SU-DHL-6 (cell line): Measurements from ENCODE around the gene ARHGAP27.

ENCODE experiments used
- H2AFZ ChIP-seq: fragments of 200-600 bp; sonication (generic); 2 replicates; pipeline ENCODE4 v1.6.1; 2014; ENCODE audit warnings: low read depth, mild to moderate bottlenecking, moderate library complexity, mixed read lengths, antibody characterized with exemption, low read length; ENCODE audit not compliant: severe bottlenecking
- H3F3A ChIP-seq: fragments of 200-600 bp; shearing (Covaris generic); 2 replicates; pipeline ENCODE4 v1.6.0; 2016; ENCODE audit warnings: antibody characterized with exemption, mild to moderate bottlenecking; ENCODE audit not compliant: insufficient read depth
- H3K27ac ChIP-seq: fragments of 200-600 bp; sonication (generic); 2 replicates; pipeline ENCODE4 v1.5.1; 2016; ENCODE audit warnings: low read depth, mild to moderate bottlenecking, low read length, moderate library complexity, mixed read lengths
- H3K27me3 ChIP-seq: fragments of 200-600 bp; sonication (generic), shearing (Covaris generic); 2 replicates; pipeline ENCODE4 v1.6.0; 2014; ENCODE audit warnings: mild to moderate bottlenecking, low read length
- H3K36me3 ChIP-seq: fragments of 200-600 bp; sonication (generic); 2 replicates; pipeline ENCODE4 v1.6.1; 2014; ENCODE audit warnings: mild to moderate bottlenecking, low read length, mixed read lengths
- H3K4me2 ChIP-seq: fragments of 300-600, 200-600 bp; shearing (Covaris generic), sonication (generic); 2 replicates; pipeline ENCODE4 v1.6.0; 2014; ENCODE audit warnings: low read length, low read depth, mild to moderate bottlenecking; ENCODE audit not compliant: poor library complexity, severe bottlenecking
- H3K4me3 ChIP-seq: fragments of 200-600 bp; sonication (generic); 2 replicates; pipeline ENCODE4 v1.5.1; 2014; ENCODE audit warnings: antibody characterized with exemption, low read length, mild to moderate bottlenecking, mixed read lengths; ENCODE audit not compliant: insufficient read depth, poor library complexity, severe bottlenecking
- H3K79me2 ChIP-seq: fragments of 200-600 bp; sonication (generic); 2 replicates; pipeline ENCODE4 v1.6.1; 2014; ENCODE audit warnings: mild to moderate bottlenecking, low read length, moderate library complexity; ENCODE audit not compliant: insufficient read depth
- H3K9ac ChIP-seq: fragments of 200-600 bp; sonication (generic); 2 replicates; pipeline ENCODE4 v1.7.0; 2014; ENCODE audit warnings: mild to moderate bottlenecking, low read length
- H3K9me2 ChIP-seq: fragments of 200-600 bp; sonication (generic); replicated peaks from 2 replicates; pipeline ENCODE4 v1.6.1; 2014; ENCODE audit warnings: low read length; ENCODE audit not compliant: insufficient read depth
- H3K9me3 ChIP-seq: fragments of 200-600 bp; sonication (generic); 2 replicates; pipeline ENCODE4 v1.6.1; 2014; ENCODE audit warnings: low read length, mixed read lengths; ENCODE audit not compliant: insufficient read depth
- H4K20me1 ChIP-seq: fragments of 200-600 bp; sonication (generic); 2 replicates; pipeline ENCODE4 v1.6.1; 2014; ENCODE audit warnings: low read depth, mild to moderate bottlenecking, antibody characterized with exemption, low read length, moderate library complexity, mixed read lengths
- EZH2phosphoT487 ChIP-seq: fragments of 200-600 bp; sonication (generic), shearing (Covaris generic); conservative IDR thresholded peaks from 2 replicates; pipeline ENCODE4 v1.6.1; 2018; ENCODE audit warnings: mild to moderate bottlenecking, antibody characterized with exemption, low read length, moderate library complexity, mixed read lengths
- TF ChIP-seq, protein P1 (sequence below): fragments of 200-600 bp; sonication (generic); IDR thresholded peaks from one replicate; pipeline ENCODE4 v1.5.1; 2017; ENCODE audit warnings: antibody characterized with exemption, mild to moderate bottlenecking, low read length, moderate library complexity; ENCODE audit not compliant: insufficient read depth, poor library complexity, severe bottlenecking

Gene ARHGAP27

DNA sequence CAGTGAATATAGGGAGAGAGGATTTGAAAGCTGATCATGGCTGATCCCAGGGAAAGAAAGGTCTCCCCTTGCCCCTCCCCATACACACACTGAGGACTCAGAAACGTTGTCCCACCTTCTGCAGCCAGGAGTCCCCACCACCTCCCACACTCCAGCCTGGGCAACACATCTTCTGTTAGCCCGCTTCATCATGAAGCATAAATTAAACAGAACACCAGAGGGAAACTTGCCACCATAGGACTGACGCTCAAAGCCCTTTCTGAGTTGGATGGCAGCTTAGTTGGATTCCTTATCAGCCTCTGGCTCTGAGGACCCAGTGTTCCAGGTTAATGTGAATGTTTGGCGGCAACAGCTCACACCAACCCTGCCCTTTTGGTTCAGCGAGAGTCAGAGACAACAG lies 33.9 kb downstream of the ARHGAP27 start:
- TF ChIP-seq, protein P1, sequence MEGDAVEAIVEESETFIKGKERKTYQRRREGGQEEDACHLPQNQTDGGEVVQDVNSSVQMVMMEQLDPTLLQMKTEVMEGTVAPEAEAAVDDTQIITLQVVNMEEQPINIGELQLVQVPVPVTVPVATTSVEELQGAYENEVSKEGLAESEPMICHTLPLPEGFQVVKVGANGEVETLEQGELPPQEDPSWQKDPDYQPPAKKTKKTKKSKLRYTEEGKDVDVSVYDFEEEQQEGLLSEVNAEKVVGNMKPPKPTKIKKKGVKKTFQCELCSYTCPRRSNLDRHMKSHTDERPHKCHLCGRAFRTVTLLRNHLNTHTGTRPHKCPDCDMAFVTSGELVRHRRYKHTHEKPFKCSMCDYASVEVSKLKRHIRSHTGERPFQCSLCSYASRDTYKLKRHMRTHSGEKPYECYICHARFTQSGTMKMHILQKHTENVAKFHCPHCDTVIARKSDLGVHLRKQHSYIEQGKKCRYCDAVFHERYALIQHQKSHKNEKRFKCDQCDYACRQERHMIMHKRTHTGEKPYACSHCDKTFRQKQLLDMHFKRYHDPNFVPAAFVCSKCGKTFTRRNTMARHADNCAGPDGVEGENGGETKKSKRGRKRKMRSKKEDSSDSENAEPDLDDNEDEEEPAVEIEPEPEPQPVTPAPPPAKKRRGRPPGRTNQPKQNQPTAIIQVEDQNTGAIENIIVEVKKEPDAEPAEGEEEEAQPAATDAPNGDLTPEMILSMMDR = no peak
- TF ChIP-seq EZH2phosphoT487 = no peak
- no peak overlapping the region for H3K4me3 ChIP-seq
- no peak overlapping the region for H2AFZ ChIP-seq
- H3K9me2 ChIP-seq = no peaks in the 10 kb centered on the region
- H3K4me2 ChIP-seq = no peak overlapping the region
- no peaks in the 10 kb centered on the region for H3K79me2 ChIP-seq
- no peak overlapping the region for H3K9ac ChIP-seq
- no peaks in the 10 kb centered on the region for H3F3A ChIP-seq
- no peaks in the 10 kb centered on the region for H3K9me3 ChIP-seq
- no peaks in the 10 kb centered on the region for H3K36me3 ChIP-seq
- no peak overlapping the region for H3K27ac ChIP-seq
- no peaks in the 10 kb centered on the region for H3K27me3 ChIP-seq
- H4K20me1 ChIP-seq = no peaks in the 10 kb centered on the region

DNA sequence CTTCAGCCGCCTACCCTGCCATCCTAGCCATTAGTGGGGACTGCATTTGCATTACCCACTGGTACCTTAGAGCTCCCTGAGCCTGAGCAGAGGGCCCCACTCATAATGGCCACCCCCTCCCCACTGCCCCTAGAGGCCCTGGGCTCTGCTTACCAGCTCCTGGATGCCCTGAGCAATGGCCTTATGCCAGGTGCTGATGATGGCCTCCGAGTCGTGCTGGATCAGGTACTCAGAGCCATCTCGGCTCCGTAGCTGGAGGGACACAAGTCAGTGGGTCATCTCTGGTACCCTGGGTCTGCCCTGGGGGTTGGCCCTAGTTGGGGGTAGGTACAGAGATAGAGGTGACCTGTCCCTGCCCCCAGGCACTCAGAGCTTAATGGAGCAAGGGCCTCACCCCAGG lies 34.9 kb downstream of the ARHGAP27 start:
- Histone ChIP-seq H2AFZ (no peak overlapping the region), H3K27me3 (no peaks in the 10 kb centered on the region), H3F3A (no peaks in the 10 kb centered on the region), H3K79me2 (no peaks in the 10 kb centered on the region), H3K27ac (no peak overlapping the region), H3K4me3 (no peak overlapping the region), H3K9ac (no peak overlapping the region), H3K36me3 (no peaks in the 10 kb centered on the region), H4K20me1 (no peaks in the 10 kb centered on the region), H3K9me2 (no peaks in the 10 kb centered on the region), H3K4me2 (no peak overlapping the region), H3K9me3 (no peaks in the 10 kb centered on the region)
- TF ChIP-seq EZH2phosphoT487 = no peak
- TF ChIP-seq, protein P1 = no peak

DNA sequence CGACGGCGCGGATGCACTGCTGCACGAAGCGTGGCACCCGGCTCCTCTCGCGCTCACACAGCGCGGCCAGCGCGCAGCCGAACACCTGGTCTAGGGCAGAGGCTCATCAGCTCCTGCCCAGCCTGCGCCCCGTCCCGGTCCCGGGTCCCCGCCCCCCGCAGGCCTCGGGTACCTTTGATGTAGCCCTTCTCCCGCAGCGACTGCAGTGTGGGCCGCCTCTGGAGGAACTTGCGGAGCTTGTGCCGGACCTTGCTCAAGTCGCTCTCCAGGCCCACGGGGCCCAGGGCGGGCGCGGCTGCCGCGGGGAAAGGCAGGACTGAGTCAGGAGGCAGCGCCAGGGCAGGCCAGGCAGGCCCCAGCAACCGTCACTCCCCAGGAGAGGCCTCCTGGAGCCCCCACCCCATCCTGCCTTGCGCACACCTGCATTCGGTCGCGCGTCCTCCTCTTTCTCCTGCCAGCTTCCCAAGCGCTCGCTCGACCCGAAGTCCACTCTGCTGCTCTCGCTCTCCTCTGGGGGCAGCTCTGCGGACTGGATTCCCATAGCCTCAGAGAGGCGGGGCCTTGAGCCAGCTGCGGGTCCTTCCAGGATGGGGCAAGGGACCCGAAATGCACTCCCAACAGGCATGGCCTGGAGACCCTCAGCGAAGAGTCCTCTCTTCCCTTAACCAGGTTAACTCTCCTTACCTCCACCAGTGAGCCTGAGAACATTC lies 36.0 kb downstream of the ARHGAP27 start:
- no peak overlapping the region for H3K27ac ChIP-seq
- H3K9me3 ChIP-seq = no peaks in the 10 kb centered on the region
- H3K79me2 ChIP-seq = no peaks in the 10 kb centered on the region
- H3K4me3 ChIP-seq = no peak overlapping the region
- no peak overlapping the region for H3K4me2 ChIP-seq
- H3K27me3 ChIP-seq = no peaks in the 10 kb centered on the region
- H3F3A ChIP-seq = no peaks in the 10 kb centered on the region
- no peak overlapping the region for H3K9ac ChIP-seq
- H3K9me2 ChIP-seq = no peaks in the 10 kb centered on the region
- H3K36me3 ChIP-seq = no peaks in the 10 kb centered on the region
- H4K20me1 ChIP-seq = no peaks in the 10 kb centered on the region
- TF ChIP-seq, protein P1 = no peak
- TF ChIP-seq EZH2phosphoT487 = no peak
- H2AFZ ChIP-seq = no peak overlapping the region
